Subcutaneous adipose tissue (tissue), 4 donors: ENCODE data around the gene MSL2. TPM values are rescaled to one million over a fixed set of nuclear protein-coding genes. Genes with fewer than 3 reads are reported as not detected.

ENCODE experiments used
- CTCF ChIP-seq: fragments of 450-650 bp; IDR thresholded peaks from one replicate; pipeline ENCODE4 v1.5.1; 2016; ENCODE audit warnings: low read depth, mild to moderate bottlenecking, control low read depth, antibody characterized with exemption, moderate library complexity
- total RNA-seq, 4 donors: library from RNA; depleted of rRNA; stranded (reverse); fragments of >200 nt; gene quantifications; one replicate each; pipeline ENCODE4 v1.1.0, GENCODE V29; 2016

The MSL2 gene
- total RNA-seq, 4 donors from 2014 or later: 18.9 to 27.6 (median 24.6) TPM

- TF ChIP-seq CTCF: no peak
Measured at GRCh38 chr3:136232413-136232812, 36.3 kb upstream of the MSL2 start.

- TF ChIP-seq CTCF: no peak
Measured at GRCh38 chr3:136211547-136211946, 15.4 kb upstream of the MSL2 start.

GRCh38 chr3:136209921-136210320, 13.8 kb upstream of the MSL2 start:
- no peak for TF ChIP-seq CTCF

GRCh38 chr3:136207489-136208115, 11.5 kb upstream of the MSL2 start:
- no peak for TF ChIP-seq CTCF

- TF ChIP-seq CTCF: no peak
Measured at GRCh38 chr3:136197159-136197793, 1.1 kb upstream of the MSL2 start.

- no peak for TF ChIP-seq CTCF
Measured at GRCh38 chr3:136196401-136197158, 445 bp upstream of the MSL2 start.
